Neural progenitor cell (in vitro differentiated cells): Measurements from ENCODE around the gene KRT72. TPM values are rescaled to one million over a fixed set of nuclear protein-coding genes. Genes with fewer than 3 reads are reported as not detected.

Experiments
- DNase-seq: peaks from one replicate; pipeline ENCODE4 v3.0.0-alpha.2; 2016; ENCODE audit warnings: low spot score
- H2AFZ ChIP-seq: fragments of 200-600 bp; sonication (generic); replicated peaks from 2 replicates; pipeline ENCODE4 v1.6.1; 2016; ENCODE audit warnings: antibody characterized with exemption
- H3F3A ChIP-seq: fragments of 200-600 bp; sonication (generic); 2 replicates; pipeline ENCODE4 v1.6.1; 2016; ENCODE audit warnings: antibody characterized with exemption, low read depth
- H3K27ac ChIP-seq: fragments of 200-600 bp; sonication (generic); 2 replicates; pipeline ENCODE4 v1.5.1; 2016; ENCODE audit warnings: mild to moderate bottlenecking
- H3K27me3 ChIP-seq: fragments of 200-600 bp; sonication (generic); 2 replicates; pipeline ENCODE4 v1.6.1; 2016; ENCODE audit warnings: mild to moderate bottlenecking, moderate library complexity
- H3K36me3 ChIP-seq: fragments of 200-600 bp; sonication (generic); 2 replicates; pipeline ENCODE4 v1.5.1; 2016
- H3K4me1 ChIP-seq: fragments of 200-600 bp; sonication (generic); 2 replicates; pipeline ENCODE4 v1.6.1; 2016; ENCODE audit warnings: mixed run types
- H3K4me2 ChIP-seq: fragments of 200-600 bp; sonication (generic); 2 replicates; pipeline ENCODE4 v1.6.1; 2016
- H3K4me3 ChIP-seq: fragments of 200-600 bp; sonication (generic); 2 replicates; pipeline ENCODE4 v1.5.1; 2016
- H3K79me2 ChIP-seq: fragments of 200-600 bp; sonication (generic); 2 replicates; pipeline ENCODE4 v1.6.1; 2016; ENCODE audit warnings: low read depth
- H3K9ac ChIP-seq: fragments of 200-600 bp; sonication (generic); 2 replicates; pipeline ENCODE4 v1.6.1; 2016
- H3K9me3 ChIP-seq: fragments of 200-600 bp; sonication (generic); 2 replicates; pipeline ENCODE4 v1.5.1; 2016; ENCODE audit warnings: low read depth
- H4K20me1 ChIP-seq: fragments of 200-600 bp; sonication (generic); 2 replicates; pipeline ENCODE4 v1.6.1; 2016; ENCODE audit warnings: low read depth
- H3K27ac Mint-ChIP-seq: 3 replicates; pipeline ENCODE4 v1.8.0; 2021; ENCODE audit warnings: mixed read lengths
- H3K27me3 Mint-ChIP-seq: 2 replicates; pipeline ENCODE4 v1.8.0; 2022; ENCODE audit warnings: low read depth, mild to moderate bottlenecking, inconsistent platforms, moderate library complexity, mixed read lengths; ENCODE audit not compliant: insufficient read depth
- H3K36me3 Mint-ChIP-seq: 3 replicates; pipeline ENCODE4 v1.8.0; 2021; ENCODE audit warnings: mixed read lengths
- H3K4me1 Mint-ChIP-seq: 3 replicates; pipeline ENCODE4 v1.8.0; 2021; ENCODE audit warnings: mixed read lengths
- H3K4me3 Mint-ChIP-seq: 3 replicates; pipeline ENCODE4 v1.8.0; 2021; ENCODE audit warnings: mild to moderate bottlenecking, moderate library complexity, mixed read lengths
- H3K9me3 Mint-ChIP-seq: 3 replicates; pipeline ENCODE4 v1.8.0; 2020; ENCODE audit warnings: mixed read lengths
- CTCF ChIP-seq: fragments of 200-600 bp; sonication (generic); IDR thresholded peaks from 2 replicates; pipeline ENCODE4 v1.5.1; 2017; ENCODE audit warnings: antibody characterized with exemption, mild to moderate bottlenecking
- EZH2 ChIP-seq: fragments of 200-600 bp; sonication (generic); IDR thresholded peaks from 2 replicates; pipeline ENCODE4 v1.6.1; 2017; ENCODE audit warnings: antibody characterized with exemption, mild to moderate bottlenecking, moderate library complexity
- EZH2phosphoT487 ChIP-seq: fragments of 200-600 bp; sonication (generic); IDR thresholded peaks from 2 replicates; pipeline ENCODE4 v1.6.1; 2017; ENCODE audit warnings: antibody characterized with exemption
- total RNA-seq: library from RNA; depleted of rRNA; stranded (reverse); fragments of >200 nt; gene quantifications from 2 replicates; pipeline ENCODE4 v1.2.3, GENCODE V29; 2015; ENCODE audit warnings: low replicate concordance

The KRT72 gene
- total RNA-seq, 1 donor from 2014 or later: not detected

GRCh38 chr12:52636189-52636588, 34.9 kb upstream of the KRT72 start:
- H4K20me1 ChIP-seq: no peaks in the 10 kb centered on the region
- no peak overlapping the region for H3K4me2 ChIP-seq
- H3K79me2 ChIP-seq: no peaks in the 10 kb centered on the region
- no peaks in the 10 kb centered on the region for H3K9me3 ChIP-seq
- no peak overlapping the region for H3K27ac ChIP-seq
- no peak overlapping the region for H3K4me3 Mint-ChIP-seq
- TF ChIP-seq EZH2phosphoT487 (no peak), CTCF (no peak), EZH2 (no peak)
- peaks cover 2% of the 10 kb centered on the region for H3K4me1 Mint-ChIP-seq
- H3F3A ChIP-seq: no peaks in the 10 kb centered on the region
- H2AFZ ChIP-seq: no peak overlapping the region
- H3K36me3 Mint-ChIP-seq: no peaks in the 10 kb centered on the region
- H3K9me3 Mint-ChIP-seq: no peaks in the 10 kb centered on the region
- no peak overlapping the region for H3K4me3 ChIP-seq
- no peak overlapping the region for H3K9ac ChIP-seq
- peaks cover 7% of the 10 kb centered on the region for H3K27me3 Mint-ChIP-seq
- no peaks in the 10 kb centered on the region for H3K36me3 ChIP-seq
- no peak overlapping the region for H3K27ac Mint-ChIP-seq
- no peaks in the 10 kb centered on the region for H3K4me1 ChIP-seq
- no peak for DNase-seq
- H3K27me3 ChIP-seq: peaks cover 8% of the 10 kb centered on the region

DNA sequence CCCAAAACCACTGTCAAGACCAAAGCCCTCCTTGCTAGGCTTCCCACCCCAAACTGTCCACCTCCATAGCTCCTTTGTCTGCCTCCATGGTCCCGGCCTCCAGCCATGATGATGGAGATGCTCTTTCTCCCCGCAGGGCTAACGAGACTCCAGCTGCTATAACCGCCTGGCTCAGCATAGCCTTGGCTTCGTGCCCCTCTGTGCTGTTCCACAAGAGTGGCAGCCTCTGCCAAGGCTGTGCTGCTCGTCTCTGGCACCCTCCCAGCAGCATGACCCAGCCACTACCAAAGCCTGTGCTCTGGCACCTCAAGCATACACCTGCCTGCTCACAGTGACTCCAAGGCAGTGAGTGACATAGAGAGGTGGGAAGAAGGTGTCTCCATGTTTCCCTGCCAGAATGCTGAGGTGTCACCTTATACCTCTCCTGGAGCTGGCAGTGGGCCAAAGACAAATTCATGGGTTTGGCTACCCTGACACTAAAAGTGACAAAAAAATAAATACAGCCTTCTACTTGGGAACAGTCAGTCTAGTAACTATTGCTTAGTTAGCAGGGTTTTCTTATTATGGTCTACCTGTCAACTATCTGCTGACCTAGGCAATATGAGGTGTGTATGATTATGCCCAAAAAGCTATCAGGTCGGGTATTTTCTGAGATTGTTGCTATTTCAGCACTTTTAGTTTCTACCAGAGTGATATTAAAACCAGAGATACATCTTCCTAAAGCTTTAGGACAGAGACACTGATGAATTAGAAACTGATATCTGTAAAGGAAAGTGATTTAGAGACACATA, 33.2 kb upstream of the KRT72 start:
- no peak for TF ChIP-seq EZH2phosphoT487
- TF ChIP-seq EZH2: no peak
- TF ChIP-seq CTCF: no peak
- H3K9ac ChIP-seq: no peak overlapping the region
- H3K36me3 Mint-ChIP-seq: no peaks in the 10 kb centered on the region
- no peaks in the 10 kb centered on the region for H3K79me2 ChIP-seq
- DNase-seq: no peak
- H3K4me2 ChIP-seq: no peak overlapping the region
- H3K27ac ChIP-seq: no peak overlapping the region
- H3K27ac Mint-ChIP-seq: no peak overlapping the region
- H3F3A ChIP-seq: no peaks in the 10 kb centered on the region
- H3K4me3 ChIP-seq: no peak overlapping the region
- peaks cover 5% of the 10 kb centered on the region for H3K27me3 Mint-ChIP-seq
- no peaks in the 10 kb centered on the region for H3K9me3 ChIP-seq
- H3K27me3 ChIP-seq: peaks cover 8% of the 10 kb centered on the region
- no peaks in the 10 kb centered on the region for H3K4me1 ChIP-seq
- no peak overlapping the region for H2AFZ ChIP-seq
- H3K9me3 Mint-ChIP-seq: no peaks in the 10 kb centered on the region
- H3K36me3 ChIP-seq: no peaks in the 10 kb centered on the region
- no peaks in the 10 kb centered on the region for H4K20me1 ChIP-seq
- peaks cover 2% of the 10 kb centered on the region for H3K4me1 Mint-ChIP-seq
- no peak overlapping the region for H3K4me3 Mint-ChIP-seq

- H3K4me1 ChIP-seq: no peaks in the 10 kb centered on the region
These were observed 32.1 kb upstream of the KRT72 start for GRCh38 chr12:52633383-52633782.

More at GRCh38 chr12:52633383-52633782, 32.1 kb upstream of the KRT72 start:
- no peak overlapping the region for H3K4me2 ChIP-seq
- H3K4me1 Mint-ChIP-seq: peaks cover 2% of the 10 kb centered on the region
- H3K27ac Mint-ChIP-seq: no peak overlapping the region
- no peaks in the 10 kb centered on the region for H3K36me3 Mint-ChIP-seq
- no peaks in the 10 kb centered on the region for H3K9me3 Mint-ChIP-seq
- no peaks in the 10 kb centered on the region for H3K36me3 ChIP-seq
- no peak for TF ChIP-seq EZH2
- TF ChIP-seq CTCF: no peak
- TF ChIP-seq EZH2phosphoT487: no peak
- no peak overlapping the region for H2AFZ ChIP-seq
- DNase-seq: no peak
- no peaks in the 10 kb centered on the region for H3F3A ChIP-seq
- H3K4me3 Mint-ChIP-seq: no peak overlapping the region
- peaks cover 7% of the 10 kb centered on the region for H3K27me3 Mint-ChIP-seq
- H3K4me3 ChIP-seq: no peak overlapping the region
- H3K9me3 ChIP-seq: no peaks in the 10 kb centered on the region
- no peak overlapping the region for H3K9ac ChIP-seq
- H3K27me3 ChIP-seq: no peaks in the 10 kb centered on the region
- H4K20me1 ChIP-seq: no peaks in the 10 kb centered on the region
- H3K79me2 ChIP-seq: no peaks in the 10 kb centered on the region
- no peak overlapping the region for H3K27ac ChIP-seq
